ENCODE results near the gene CDR2. TPM values are rescaled to one million over a fixed set of nuclear protein-coding genes. Genes with fewer than 3 reads are reported as not detected.
A peak's percentile ranks its signal among the peaks of the same experiment; 100 is the strongest.

CDR2 gene
- total and polyA plus RNA-seq, 9 of the 15 experiments (the other 6 are each of a cell fraction or from before 2014, with no cell fraction given): 4.6 to 30.3 (median 19.9) TPM

DNA sequence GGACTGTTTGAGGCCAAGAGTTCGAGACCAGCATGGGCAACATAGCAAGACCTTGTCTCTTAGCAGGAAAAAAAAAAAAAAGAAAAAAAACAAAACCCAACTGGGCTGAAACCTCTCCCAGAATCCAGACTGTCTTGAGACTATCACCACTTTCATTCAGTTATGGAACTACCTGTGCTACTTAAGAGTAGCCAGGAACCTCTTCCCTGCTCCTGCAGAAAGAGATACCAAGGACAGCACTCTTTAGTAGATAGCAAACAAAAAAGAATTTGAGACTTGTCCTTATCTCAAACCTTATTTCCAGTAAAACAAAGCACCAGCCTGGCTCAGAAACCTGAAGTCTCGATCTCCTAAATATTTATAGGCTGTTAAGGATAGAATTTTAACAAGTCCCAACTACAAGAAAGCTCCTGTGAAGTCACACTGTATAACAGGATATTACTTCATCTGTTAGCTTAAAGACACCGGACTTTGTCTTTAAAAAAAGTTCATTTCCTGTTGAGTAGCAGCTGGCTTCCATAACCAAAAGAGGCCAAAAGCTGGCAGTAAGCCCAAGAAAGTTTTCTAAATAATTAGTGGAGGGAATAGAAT is 5.1 kb downstream of the CDR2 start (continued):
- TF ChIP-seq, protein P1, sequence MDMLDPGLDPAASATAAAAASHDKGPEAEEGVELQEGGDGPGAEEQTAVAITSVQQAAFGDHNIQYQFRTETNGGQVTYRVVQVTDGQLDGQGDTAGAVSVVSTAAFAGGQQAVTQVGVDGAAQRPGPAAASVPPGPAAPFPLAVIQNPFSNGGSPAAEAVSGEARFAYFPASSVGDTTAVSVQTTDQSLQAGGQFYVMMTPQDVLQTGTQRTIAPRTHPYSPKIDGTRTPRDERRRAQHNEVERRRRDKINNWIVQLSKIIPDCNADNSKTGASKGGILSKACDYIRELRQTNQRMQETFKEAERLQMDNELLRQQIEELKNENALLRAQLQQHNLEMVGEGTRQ (CRISPR knock-in tag; IDR thresholded peaks at IDR 0.05): no peak
- TF ChIP-seq CREB1 (IDR thresholded peaks at IDR 0.05) (no peak), CREB1 (CRISPR knock-in tag; IDR thresholded peaks at IDR 0.05) (no peak), EP400 (IDR thresholded peaks at IDR 0.05) (no peak), POLR2B (IDR thresholded peaks at IDR 0.05; ENCODE audit: low read depth, partially characterized antibody) (no peak), GTF2E2 (tag; IDR thresholded peaks at IDR 0.05) (no peak), GABPA (tag; conservative IDR thresholded peaks at IDR 0.05; ENCODE audit: low read depth) (peak; percentile 86), FOXK1 (CRISPR knock-in tag; IDR thresholded peaks at IDR 0.05; ENCODE audit: borderline replicate concordance) (no peak), BCL6 (CRISPR knock-in tag; IDR thresholded peaks at IDR 0.05) (no peak), FIP1L1 (IDR thresholded peaks at IDR 0.05; ENCODE audit: low read depth, low read length, poor library complexity, severe bottlenecking) (no peak), ZNF24 (IDR thresholded peaks at IDR 0.05) (no peak), CHCHD3 (CRISPR knock-in tag; IDR thresholded peaks at IDR 0.05) (no peak), STAG1 (CRISPR knock-in tag; IDR thresholded peaks at IDR 0.05; ENCODE audit: borderline replicate concordance) (no peak), BRD9 (IDR thresholded peaks at IDR 0.05; ENCODE audit: low read depth, partially characterized antibody) (no peak)
- TF ChIP-seq, protein P2, sequence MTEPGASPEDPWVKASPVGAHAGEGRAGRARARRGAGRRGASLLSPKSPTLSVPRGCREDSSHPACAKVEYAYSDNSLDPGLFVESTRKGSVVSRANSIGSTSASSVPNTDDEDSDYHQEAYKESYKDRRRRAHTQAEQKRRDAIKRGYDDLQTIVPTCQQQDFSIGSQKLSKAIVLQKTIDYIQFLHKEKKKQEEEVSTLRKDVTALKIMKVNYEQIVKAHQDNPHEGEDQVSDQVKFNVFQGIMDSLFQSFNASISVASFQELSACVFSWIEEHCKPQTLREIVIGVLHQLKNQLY (CRISPR knock-in tag; conservative IDR thresholded peaks at IDR 0.05): no peak
- TF ChIP-seq, protein P3, sequence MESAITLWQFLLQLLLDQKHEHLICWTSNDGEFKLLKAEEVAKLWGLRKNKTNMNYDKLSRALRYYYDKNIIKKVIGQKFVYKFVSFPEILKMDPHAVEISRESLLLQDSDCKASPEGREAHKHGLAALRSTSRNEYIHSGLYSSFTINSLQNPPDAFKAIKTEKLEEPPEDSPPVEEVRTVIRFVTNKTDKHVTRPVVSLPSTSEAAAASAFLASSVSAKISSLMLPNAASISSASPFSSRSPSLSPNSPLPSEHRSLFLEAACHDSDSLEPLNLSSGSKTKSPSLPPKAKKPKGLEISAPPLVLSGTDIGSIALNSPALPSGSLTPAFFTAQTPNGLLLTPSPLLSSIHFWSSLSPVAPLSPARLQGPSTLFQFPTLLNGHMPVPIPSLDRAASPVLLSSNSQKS (CRISPR knock-in tag; IDR thresholded peaks at IDR 0.05): no peak
- TF ChIP-seq, protein P4, sequence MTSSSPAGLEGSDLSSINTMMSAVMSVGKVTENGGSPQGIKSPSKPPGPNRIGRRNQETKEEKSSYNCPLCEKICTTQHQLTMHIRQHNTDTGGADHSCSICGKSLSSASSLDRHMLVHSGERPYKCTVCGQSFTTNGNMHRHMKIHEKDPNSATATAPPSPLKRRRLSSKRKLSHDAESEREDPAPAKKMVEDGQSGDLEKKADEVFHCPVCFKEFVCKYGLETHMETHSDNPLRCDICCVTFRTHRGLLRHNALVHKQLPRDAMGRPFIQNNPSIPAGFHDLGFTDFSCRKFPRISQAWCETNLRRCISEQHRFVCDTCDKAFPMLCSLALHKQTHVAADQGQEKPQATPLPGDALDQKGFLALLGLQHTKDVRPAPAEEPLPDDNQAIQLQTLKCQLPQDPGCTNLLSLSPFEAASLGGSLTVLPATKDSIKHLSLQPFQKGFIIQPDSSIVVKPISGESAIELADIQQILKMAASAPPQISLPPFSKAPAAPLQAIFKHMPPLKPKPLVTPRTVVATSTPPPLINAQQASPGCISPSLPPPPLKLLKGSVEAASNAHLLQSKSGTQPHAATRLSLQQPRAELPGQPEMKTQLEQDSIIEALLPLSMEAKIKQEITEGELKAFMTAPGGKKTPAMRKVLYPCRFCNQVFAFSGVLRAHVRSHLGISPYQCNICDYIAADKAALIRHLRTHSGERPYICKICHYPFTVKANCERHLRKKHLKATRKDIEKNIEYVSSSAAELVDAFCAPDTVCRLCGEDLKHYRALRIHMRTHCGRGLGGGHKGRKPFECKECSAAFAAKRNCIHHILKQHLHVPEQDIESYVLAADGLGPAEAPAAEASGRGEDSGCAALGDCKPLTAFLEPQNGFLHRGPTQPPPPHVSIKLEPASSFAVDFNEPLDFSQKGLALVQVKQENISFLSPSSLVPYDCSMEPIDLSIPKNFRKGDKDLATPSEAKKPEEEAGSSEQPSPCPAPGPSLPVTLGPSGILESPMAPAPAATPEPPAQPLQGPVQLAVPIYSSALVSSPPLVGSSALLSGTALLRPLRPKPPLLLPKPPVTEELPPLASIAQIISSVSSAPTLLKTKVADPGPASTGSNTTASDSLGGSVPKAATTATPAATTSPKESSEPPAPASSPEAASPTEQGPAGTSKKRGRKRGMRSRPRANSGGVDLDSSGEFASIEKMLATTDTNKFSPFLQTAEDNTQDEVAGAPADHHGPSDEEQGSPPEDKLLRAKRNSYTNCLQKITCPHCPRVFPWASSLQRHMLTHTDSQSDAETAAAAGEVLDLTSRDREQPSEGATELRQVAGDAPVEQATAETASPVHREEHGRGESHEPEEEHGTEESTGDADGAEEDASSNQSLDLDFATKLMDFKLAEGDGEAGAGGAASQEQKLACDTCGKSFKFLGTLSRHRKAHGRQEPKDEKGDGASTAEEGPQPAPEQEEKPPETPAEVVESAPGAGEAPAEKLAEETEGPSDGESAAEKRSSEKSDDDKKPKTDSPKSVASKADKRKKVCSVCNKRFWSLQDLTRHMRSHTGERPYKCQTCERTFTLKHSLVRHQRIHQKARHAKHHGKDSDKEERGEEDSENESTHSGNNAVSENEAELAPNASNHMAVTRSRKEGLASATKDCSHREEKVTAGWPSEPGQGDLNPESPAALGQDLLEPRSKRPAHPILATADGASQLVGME (CRISPR knock-in tag; IDR thresholded peaks at IDR 0.05): no peak
- TF ChIP-seq, protein P5, sequence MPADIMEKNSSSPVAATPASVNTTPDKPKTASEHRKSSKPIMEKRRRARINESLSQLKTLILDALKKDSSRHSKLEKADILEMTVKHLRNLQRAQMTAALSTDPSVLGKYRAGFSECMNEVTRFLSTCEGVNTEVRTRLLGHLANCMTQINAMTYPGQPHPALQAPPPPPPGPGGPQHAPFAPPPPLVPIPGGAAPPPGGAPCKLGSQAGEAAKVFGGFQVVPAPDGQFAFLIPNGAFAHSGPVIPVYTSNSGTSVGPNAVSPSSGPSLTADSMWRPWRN (IDR thresholded peaks at IDR 0.05; ENCODE audit: low read depth): no peak
- TF ChIP-seq, protein P6, sequence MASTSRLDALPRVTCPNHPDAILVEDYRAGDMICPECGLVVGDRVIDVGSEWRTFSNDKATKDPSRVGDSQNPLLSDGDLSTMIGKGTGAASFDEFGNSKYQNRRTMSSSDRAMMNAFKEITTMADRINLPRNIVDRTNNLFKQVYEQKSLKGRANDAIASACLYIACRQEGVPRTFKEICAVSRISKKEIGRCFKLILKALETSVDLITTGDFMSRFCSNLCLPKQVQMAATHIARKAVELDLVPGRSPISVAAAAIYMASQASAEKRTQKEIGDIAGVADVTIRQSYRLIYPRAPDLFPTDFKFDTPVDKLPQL (IDR thresholded peaks at IDR 0.05; ENCODE audit: extremely low read depth, insufficient read length): no peak
